ENCODE data around the gene CCDC174.
A peak's percentile ranks its signal among the peaks of the same experiment; 100 is the strongest.
"Not testable (repeated sequence)": the region's sequence is repeated elsewhere in the genome, so short reads cannot be mapped to it uniquely, and the experiment has no call there.

The CCDC174 gene

DNA sequence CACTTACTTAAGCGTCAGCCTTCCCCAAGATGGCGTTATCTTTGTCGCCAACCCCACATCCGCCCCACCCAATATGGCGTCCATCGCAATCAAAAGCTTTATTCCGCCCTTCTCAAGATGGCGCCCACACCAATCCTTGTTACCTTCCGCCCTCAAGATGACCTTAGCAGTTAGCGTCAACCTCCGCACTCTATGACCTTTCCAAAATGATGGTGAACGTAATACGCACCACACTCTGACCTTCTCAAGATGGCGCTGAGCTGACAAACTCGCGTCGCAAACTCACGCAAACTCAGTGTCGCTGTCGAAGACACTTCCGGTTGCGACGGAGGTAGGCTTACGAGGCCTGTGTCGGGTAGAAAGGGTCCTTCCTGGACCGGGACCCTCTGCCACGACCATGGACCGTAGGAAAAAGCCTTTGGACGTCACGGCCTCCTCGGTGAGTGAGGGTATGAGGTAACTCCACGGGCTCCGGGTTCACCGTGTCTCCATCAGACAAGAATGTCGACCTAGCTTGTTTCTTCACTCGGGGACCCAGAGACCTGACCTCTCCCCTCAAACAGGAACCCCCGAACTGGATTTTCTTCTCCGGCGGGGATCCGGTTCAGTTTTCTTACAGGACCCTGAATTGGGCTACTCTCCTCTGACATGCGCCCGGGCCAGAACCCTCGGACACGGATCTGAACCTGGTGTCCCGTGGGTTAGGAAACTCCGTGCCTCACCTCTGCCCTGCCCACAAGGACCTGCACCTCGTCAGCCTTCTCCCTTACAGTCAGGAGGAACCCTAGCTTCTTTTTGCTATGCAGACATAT lies at the start of gene CCDC174:
TSS of gene CCDC174 (plus strand) at position 323 of the 812 bp plus-strand sequence. CDS start at position 398, 75 bp downstream.
- peak; percentile 99 for DNase-seq

DNA sequence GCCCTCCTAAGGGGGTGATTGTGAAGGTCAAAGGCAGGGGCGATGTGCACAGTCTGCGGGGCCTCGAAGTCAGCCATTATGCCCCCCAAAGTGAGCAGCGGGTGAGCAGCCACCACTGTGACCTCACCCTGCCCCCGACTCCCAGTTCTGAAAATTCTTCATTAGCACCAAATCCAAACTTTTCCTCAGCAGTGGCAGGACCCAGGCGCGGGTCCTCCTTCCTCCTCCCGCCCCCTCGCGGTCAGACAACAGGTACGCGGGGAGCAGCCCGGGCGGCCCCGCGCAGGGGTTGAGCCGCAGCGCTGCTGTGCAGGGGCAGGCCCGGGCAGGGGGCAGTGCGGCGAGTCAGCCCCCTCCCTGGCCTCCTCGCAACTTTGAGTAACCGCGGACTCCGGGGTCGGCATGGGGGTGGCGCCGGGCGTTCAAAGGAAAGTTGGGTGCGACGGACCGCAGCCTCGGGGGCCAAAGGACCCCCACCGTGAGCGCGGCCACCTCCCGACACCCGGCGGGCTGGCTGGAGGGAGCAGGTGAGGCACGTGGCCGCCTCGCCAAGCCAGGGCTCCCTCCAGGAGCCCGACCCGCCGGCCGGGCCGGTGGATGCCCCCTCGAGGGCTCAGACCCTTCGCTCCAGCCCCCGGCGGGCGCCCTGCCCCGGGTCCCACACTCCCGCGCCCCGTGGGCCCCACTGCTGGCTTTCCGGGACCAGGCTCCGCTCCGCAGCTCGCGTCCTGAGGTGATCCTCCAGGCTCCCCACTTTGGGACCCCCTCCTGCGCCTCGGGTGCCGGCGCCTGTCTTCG lies 49.4 kb upstream of the CCDC174 start:
- DNase-seq: no peak

DNA sequence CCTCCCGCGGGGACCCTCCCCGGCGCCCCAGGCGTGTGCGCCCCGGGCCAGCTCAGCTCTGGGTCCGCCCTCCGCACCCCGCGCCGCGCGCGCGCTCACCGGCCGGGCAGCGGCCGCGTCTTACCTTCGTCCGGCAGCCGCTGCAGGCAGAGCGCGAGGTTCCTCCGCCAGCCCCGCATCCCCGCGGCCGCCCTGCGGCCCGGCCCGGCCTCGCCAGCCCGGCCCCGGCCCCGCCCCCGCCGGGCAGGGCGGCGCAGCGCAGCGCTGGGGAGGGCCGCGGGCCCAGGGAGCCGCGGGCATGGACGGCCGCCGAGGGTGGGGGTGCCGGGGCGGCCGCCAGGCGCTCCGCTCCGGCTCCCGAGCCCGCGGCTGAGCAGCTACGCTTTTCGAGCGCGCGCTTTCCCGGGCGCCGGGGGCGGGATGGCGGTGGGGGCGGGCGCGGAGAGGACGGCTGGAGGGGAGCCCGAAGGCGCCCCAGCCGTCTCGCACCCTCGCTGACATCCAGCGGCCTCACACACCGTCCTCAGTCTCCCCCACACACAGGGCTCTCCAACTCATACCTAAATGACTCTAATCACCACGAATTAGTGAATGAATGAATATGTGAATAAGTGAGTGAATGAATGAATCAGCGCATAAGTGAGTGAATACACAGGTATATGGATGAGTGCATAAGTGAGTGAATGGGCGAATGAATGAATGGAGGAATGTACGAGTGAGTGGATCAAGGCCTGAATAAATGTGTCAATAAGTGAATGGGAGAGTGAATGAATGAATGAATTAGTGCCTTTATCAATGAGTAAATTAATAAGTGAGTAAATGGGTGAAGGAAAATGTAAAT lies 48.5 kb upstream of the CCDC174 start:
- DNase-seq: no peak

DNA sequence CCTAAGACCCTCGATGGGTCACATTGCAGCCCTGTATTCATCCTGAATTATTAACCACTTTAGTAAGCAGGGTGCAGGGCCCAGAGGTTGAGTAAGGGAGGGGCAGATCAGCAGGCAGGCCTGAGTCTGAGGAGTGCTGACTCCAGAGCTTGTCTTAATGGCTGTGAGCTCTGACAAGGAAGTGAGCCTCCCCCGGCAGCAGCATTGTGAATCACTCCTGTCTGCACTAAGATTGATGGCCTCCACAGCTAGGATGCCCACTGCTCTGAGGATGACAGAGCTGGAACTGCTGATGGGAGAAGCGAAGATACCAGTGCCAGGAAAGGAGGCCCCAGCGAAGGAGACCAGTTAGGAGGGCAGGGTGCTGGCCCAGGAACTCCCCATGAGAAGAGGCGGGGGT lies 46.5 kb upstream of the CCDC174 start:
- DNase-seq: no peak

DNA sequence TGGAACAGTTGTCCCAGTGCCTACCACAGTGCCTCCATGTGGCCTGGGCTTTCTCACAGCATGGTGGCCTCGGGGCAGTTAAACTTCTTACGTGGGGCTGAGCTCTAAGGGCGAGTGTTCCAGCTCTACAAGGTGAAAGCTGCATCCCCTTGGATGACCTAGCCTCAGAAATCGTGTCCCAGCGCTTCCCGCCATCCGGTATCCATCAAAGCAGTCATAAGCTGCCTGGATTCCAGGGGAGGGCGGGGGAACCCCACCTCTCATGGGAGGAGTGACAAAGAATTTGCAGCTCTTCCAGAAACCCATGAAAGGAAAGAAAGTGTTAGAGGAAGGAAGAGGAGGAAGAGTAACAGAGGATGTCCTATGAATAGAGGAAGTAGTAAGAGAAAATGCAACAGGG lies 45.8 kb upstream of the CCDC174 start:
- no peak for DNase-seq

DNA sequence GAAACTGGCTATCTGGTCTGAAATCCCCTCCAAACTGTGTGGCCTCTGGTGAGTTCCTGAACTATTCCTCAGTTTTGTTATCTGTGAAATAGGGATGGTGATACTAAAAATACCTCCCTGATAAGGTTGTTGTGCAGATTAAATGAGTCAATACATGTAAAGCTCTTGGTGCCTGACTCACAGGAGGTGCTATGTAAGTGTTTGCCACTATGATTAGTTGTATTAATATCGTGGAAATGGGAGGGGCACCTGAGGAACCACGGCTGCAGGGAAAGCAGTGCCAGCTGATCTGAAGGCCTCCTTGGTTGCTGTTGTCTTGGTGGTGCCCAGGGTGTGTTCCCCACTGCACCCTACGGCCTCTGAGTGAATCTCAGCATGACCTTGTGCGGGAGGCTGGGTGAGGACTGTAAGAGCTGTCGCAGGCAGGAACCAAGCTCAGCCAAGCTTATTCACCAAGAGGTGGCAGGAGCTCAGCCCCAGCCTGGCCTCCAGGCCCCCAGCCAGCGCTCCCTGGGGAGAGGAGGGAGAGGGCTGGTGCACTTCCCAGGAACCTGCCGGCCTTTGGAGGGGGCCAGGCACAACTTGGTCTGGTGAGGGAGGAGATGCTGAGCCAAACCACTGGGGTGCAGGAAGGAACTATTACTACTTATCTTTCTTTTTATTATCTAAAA lies 44.8 kb upstream of the CCDC174 start:
- no peak for DNase-seq

DNA sequence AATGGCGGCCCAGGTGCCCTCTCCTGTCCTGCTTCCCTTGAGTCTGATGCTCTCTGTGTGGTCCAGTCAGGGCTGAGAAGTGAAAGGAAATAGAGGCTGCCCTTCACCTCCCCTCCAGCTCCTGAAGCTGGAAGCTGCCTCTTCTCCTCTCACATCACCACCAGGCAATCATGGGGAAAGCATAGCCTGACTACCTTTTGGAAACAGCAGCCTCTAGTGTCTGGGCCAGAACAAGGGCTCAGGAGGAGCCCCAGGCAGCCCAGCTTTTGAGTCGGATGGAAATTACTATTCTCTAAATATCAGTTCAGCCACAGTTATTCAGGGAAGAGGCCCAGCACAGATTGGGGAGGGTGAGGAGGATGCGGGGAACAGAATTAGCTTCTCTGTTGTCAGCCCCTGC lies 43.3 kb upstream of the CCDC174 start:
- no peak for DNase-seq

DNA sequence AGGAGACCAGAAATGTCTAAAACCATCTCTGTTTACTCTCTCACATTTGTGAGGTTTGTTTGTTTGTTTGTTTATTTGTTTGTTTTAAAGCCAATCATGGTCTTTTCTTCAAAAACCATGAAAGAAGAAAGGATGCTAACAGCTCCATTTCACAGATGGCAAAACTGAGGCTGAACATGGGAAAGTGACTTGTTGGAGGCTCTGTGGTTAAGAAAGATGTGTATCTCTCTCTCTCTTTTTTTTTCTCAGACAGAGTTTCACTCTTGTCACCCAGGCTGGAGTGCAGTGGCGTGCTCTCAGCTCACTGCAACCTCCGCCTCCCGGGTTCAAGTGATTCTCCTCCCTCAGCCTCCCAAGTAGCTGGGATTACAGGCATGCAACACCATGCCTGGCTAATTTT lies 42.5 kb upstream of the CCDC174 start:
- DNase-seq: not testable (repeated sequence)

DNA sequence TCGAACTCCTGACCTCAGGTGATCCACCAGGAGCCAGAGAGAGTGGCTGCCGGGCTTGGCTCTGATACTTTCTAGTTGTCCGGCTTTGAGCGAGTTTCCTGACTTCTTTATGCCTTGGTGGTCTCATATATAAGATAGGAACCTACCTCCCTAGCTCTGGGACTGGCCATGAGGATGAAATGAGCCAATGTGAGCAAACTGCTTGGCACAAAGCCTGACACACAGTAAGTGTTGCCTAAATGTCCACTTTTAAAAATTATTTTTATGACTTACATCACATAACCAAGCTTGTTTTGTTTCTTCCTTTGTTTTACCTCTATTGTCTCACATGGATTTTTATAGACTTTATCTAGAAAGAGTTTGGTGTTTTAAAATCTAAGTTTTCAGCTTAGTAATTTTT lies 42.1 kb upstream of the CCDC174 start:
- no peak for DNase-seq

DNA sequence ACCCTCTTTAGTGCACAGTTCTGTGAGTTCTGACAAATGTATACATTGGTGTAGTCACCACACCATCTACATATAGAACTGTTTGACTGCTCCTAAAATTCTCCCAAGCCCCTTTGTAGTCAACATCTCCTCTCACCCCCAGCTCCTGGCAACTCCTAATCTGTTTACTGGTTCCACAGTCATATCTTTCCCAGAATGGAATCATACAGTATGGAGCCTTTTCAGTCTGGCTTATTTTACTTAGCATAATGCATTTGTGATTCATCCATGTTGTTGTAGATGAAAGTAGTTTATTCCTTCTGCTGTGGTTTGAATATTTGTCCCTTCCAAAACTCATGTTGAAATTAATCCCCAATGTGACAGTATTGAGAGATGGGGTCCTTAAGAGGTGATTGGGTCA lies 41.6 kb upstream of the CCDC174 start:
- DNase-seq: no peak

DNA sequence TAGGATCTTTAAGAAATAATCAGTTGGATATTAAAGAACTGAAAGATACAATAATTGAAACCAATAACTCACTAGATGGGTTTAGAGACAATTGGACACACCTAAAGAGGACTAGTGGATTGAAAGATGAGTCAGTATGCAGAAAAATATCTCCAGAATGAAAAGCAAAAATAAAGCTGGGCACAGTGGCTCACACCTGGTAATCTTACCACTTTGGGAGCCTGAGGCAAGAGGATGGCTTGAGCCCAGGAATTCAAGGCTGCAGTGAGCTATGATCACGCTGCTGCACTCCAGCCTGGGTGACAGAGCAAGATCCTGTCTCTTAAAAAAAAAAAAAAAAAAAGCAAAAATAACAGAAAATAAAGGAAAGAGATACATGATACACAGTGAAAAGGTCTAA lies 37.4 kb upstream of the CCDC174 start:
- no peak for DNase-seq

DNA sequence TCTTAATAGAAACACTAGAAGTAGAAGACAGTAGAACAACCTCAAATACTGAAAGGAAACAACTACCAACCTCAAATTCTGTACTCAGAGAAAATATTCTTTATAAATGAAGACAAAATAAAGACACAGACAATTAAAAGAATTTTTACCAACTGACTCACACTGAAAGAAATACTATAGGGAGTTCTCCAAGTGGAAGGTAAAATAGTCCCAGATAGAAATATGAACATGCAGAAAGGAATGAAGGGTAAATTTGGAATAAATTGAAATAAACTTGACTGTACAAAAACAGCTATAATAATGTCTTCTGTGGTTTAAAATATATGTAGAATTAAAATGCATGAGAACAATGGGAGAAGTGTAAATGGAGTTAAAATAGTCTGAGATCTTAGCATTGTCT lies 36.7 kb upstream of the CCDC174 start:
- no peak for DNase-seq

DNA sequence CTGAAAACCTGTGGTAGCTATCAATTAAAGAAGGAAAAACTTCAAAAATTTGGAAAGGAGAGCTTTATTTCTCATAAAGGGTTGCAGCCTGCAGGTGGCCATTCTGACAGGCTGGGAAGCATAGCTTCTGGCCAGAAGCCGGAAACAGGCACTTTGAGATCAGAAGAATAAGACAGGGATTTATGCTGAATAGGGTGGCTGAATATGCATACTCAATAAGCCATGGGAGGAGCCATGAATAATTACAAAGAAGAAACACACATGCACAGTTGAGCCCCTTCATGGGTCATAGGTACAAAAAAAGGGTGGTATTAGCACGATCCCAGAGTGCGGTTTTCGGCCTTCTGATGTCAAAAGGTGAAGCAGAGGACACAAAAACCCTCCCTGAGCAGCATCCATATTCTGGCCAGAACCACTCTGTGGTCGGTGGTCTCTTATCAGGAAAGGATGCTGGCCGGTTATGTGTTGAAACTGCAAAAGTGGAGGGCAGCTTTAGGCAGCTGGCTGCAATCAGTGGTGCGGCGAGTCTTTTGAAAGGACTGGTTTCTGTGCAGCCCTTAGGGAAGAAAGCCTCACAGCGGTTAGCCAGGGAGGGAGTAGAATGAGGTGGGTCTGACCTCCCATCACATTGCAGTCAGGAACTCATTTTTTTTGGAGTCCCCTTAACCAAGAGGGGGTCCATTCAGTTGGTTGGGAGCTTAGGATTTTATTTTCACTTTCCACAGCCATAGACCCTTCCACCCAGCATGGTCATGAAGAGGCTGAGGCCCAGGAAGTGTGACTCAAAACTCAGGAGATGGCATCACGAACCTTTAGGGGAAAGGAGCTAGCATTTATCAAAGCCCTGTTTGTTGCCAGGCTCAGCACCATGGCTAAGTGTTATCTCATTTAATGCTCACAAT lies 34.7 kb upstream of the CCDC174 start:
- DNase-seq: no peak

DNA sequence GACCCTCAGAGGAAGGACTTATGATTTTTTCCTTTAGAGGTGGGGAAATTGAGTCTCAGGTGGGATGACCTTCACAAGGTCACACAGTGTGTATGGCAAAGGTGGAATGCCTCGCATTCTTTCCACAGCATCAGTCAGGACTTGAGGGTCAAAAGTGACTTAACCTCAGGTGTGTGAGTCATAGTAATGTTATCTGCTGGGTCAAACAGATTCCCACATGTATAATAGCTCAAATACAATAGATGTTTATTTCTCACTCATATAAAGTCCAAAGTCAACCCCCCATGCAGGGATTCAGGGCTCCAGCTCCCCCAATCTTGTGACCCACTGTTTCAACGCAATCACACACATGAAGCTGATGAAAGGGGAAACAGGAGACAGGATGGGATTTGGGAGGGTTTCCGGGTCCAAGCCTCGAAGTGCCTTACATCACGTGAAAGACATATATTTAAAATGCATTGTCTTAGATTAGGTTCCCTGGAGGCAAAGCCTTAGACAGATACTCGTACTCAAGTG lies 34.0 kb upstream of the CCDC174 start:
- DNase-seq: no peak

DNA sequence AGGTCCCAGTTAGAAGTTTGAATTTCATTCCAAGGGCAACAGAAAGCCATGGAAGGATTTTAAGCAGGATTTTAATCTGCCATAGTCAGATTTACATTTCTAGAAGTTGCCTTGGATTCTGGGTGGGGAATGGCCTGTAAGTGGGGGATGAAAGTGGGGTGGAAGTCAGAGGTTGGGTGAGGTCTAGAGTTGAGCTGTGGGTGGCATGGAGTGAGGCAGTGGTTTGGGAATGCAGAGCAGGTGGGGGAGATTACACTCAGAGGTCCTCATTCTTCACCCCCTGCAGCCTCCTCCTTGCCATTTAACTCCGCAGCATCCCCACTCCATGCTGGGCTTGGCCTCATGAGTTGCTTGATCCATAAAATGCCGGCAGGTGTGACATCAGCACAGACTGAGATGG lies 32.0 kb upstream of the CCDC174 start:
- DNase-seq: no peak

DNA sequence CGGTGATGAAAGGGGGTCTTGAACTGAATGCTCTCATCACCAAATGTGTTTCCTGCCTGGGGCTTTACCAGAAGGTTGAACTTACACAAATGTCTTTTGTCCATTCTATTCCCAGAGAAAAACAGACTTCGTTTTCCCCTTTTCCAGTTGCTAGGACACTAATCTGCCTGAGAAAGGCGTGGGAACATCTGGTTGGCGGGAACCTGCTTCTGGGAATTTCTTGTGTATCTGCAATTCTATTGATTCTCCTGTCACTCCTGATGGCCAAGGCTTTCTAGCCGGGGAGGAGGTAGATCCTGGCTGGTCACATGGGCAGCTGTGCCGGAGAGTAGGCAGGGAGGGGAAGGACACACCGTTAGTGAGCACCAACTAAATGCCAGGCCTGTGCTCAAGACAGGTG lies 31.1 kb upstream of the CCDC174 start:
- no peak for DNase-seq

DNA sequence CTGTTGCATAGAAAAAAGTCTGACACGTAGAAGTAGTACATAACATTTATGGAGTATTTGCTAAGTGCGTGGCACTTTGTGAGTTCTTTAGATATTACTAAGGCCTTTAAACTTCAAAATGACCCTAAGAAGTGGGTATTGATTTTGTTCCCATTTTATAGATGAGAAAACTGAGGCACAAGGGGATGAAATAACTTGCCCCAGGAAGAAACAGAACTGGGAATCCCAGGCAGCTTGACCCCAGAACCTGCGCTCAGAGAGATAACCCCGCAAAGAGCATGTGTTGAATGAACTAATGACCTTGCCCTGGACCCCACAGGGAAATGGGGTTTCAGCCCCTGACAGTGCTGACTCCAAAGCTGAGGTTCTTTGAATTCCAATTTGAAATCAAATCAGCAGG lies 30.5 kb upstream of the CCDC174 start:
- DNase-seq: no peak

DNA sequence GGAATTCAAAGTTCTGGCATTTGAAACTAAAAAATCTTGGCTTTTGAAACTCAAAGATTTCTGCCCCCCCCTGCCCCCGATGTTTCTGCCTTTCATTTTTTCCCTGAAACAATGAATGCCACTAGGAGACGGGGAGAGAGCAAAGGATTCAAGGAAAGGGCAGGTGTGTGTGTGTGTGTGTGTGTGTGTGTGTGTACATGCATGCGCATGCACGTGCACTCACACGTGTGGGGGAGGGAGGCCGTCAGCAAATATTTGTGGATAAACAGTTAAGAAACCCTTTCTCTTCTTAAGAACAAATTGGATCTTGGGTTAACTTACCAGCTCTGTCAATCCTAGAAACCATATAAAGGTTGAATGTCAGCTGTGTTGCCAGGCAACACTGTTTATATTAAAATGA lies 29.2 kb upstream of the CCDC174 start:
- DNase-seq: no peak

DNA sequence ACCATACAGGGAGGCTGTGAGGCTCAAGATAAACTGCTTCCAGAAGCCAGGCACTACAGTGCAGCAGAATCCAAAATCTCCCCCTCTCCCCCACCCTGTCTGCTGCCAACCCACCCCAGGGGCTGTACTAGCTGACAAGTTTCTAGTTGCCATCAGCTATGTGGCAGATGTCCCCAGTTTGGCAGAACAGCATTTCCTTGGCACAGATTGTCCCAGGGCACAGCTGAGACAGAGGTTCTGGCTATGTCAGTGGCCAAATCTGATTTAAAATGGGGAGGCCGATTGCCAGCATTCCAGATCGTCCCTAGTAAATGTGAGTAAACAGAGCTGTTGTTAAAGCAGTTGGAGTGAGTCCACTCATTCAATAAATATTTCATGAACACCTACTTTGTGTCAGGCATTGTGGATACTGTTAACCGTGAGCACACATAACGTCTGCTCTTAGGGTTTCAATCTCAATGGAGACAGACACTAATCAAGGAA lies 28.0 kb upstream of the CCDC174 start:
- no peak for DNase-seq

DNA sequence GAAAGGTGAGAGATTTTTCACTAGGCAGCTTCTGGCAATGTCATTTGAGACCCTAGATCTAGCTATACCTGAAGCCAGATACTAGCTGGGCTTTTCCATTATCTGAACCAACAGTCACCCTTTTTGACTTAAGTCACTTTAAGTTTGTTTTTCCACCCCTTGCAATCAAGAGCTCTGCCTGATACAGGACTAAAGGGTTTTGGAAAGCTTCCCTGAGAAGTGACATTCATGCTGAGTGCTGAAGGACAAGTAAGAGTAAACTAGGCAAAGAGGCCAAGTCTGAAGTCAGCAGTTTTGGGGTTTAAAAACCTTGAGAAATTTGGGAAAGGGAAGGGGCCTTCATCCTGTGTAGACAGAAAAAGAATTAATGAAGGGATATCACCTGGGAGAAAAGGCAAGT lies 27.1 kb upstream of the CCDC174 start:
- no peak for DNase-seq

DNA sequence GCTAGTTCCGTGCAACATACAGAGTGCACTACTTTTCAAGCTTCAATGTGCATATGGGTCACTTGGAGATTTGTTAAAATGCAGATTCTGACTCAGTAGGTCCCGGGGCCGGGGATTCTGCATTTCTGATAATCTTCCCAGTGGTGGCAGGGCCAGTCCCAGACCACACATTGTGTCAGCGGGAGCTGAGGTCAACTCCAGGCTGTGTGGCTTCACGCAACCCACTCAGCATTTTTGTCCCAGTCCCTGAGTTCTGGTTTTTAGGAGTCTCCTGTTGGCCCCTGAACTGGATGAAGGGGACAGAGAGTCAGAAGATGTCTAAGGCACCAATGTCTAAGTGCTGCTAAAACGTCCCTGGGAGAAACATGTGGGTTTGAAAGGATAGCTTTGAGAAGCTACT lies 26.1 kb upstream of the CCDC174 start:
- no peak for DNase-seq

Data from NCI-H1092 (cell line).